SK-N-SH treated with all-trans-retinoic acid at 6 μM for 48 hours (cell line): Measurements from ENCODE around the gene SMG7.

ENCODE experiments used
- ATAC-seq: fragments of 200-7000 bp; cut with Tn5 transposase; 3 replicates; pipeline ENCODE4 v1.9.1; 2020; ENCODE audit warnings: mild to moderate bottlenecking, moderate library complexity
- ARNTL ChIP-seq: fragments of 450-650 bp; formaldehyde crosslinking; IDR thresholded peaks from 2 replicates; pipeline ENCODE4 v1.5.0; 2020; ENCODE audit warnings: low read depth, mild to moderate bottlenecking, moderate library complexity, borderline replicate concordance
- BACH2 ChIP-seq: fragments of 250-450 bp; sonication (Bioruptor Pico); IDR thresholded peaks from 2 replicates; pipeline ENCODE4 v1.9.0; 2021; ENCODE audit warnings: mild to moderate bottlenecking, borderline replicate concordance
- CREB5 ChIP-seq: fragments of 250-450 bp; sonication (Bioruptor Pico); IDR thresholded peaks from 2 replicates; pipeline ENCODE4 v1.5.1; 2020; ENCODE audit warnings: low read depth, mild to moderate bottlenecking, moderate library complexity
- CSDC2 ChIP-seq: fragments of 250-450 bp; sonication (Bioruptor Pico); IDR thresholded peaks from 2 replicates; pipeline ENCODE4 v1.5.0; 2020; ENCODE audit warnings: mild to moderate bottlenecking, moderate library complexity
- ESRRG ChIP-seq: fragments of 250-450 bp; sonication (Bioruptor Pico); IDR thresholded peaks from 2 replicates; pipeline ENCODE4 v1.6.1; 2021; ENCODE audit warnings: mild to moderate bottlenecking
- GLIS3 ChIP-seq: fragments of 250-450 bp; sonication (Bioruptor Pico); IDR thresholded peaks from 2 replicates; pipeline ENCODE4 v1.5.0; 2020; ENCODE audit warnings: mild to moderate bottlenecking, moderate library complexity
- ISL1 ChIP-seq: fragments of 250-450 bp; sonication (Bioruptor Pico); IDR thresholded peaks from 2 replicates; pipeline ENCODE4 v2.1.2; 2022; ENCODE audit warnings: mild to moderate bottlenecking, moderate library complexity
- OSR1 ChIP-seq: fragments of 250-450 bp; sonication (Bioruptor Pico); IDR thresholded peaks from 2 replicates; pipeline ENCODE4 v1.8.0; 2022; ENCODE audit warnings: moderate library complexity, mild to moderate bottlenecking, inconsistent platforms
- PATZ1 ChIP-seq: fragments of 250-450 bp; sonication (Bioruptor Pico); IDR thresholded peaks from 2 replicates; pipeline ENCODE4 v1.8.0; 2020; ENCODE audit warnings: mild to moderate bottlenecking, moderate library complexity, borderline replicate concordance
- PPARA ChIP-seq: fragments of 250-450 bp; sonication (Bioruptor Pico); IDR thresholded peaks from 2 replicates; pipeline ENCODE4 v1.5.0; 2020; ENCODE audit warnings: mild to moderate bottlenecking, borderline replicate concordance
- RARB ChIP-seq: fragments of 250-450 bp; sonication (Bioruptor Pico); IDR thresholded peaks from 2 replicates; pipeline ENCODE4 v1.8.0; 2021; ENCODE audit warnings: mild to moderate bottlenecking, moderate library complexity
- TCF4 ChIP-seq: fragments of 250-450 bp; sonication (Bioruptor Pico); IDR thresholded peaks from 2 replicates; pipeline ENCODE4 v1.8.0; 2021; ENCODE audit warnings: mild to moderate bottlenecking, moderate library complexity, borderline replicate concordance
- TSHZ2 ChIP-seq: fragments of 250-450 bp; sonication (Bioruptor Pico); IDR thresholded peaks from 2 replicates; pipeline ENCODE4 v1.5.0; 2020; ENCODE audit warnings: mild to moderate bottlenecking, moderate library complexity
- ZC3H10 ChIP-seq: fragments of 250-450 bp; sonication (Bioruptor Pico); IDR thresholded peaks from 2 replicates; pipeline ENCODE4 v1.5.1; 2021; ENCODE audit warnings: mild to moderate bottlenecking, moderate library complexity
- ZFP30 ChIP-seq: fragments of 450-650 bp; formaldehyde crosslinking; IDR thresholded peaks from 2 replicates; pipeline ENCODE4 v1.5.0; 2022; ENCODE audit warnings: mild to moderate bottlenecking, moderate library complexity
- ZNF565 ChIP-seq: fragments of 450-650 bp; formaldehyde crosslinking; conservative IDR thresholded peaks from 2 replicates; pipeline ENCODE4 v1.5.0; 2020; ENCODE audit warnings: low read depth, mild to moderate bottlenecking, moderate library complexity
- ZNF8 ChIP-seq: fragments of 450-650 bp; formaldehyde crosslinking; IDR thresholded peaks from 2 replicates; pipeline ENCODE4 v1.5.0; 2020; ENCODE audit warnings: mild to moderate bottlenecking, moderate library complexity
- TF ChIP-seq, protein P1 (sequence below): fragments of 250-450 bp; sonication (Bioruptor Pico); IDR thresholded peaks from 2 replicates; pipeline ENCODE4 v1.5.1; 2021; ENCODE audit warnings: mild to moderate bottlenecking, moderate library complexity
- TF ChIP-seq, protein P2 (sequence below): fragments of 250-450 bp; sonication (Bioruptor Pico); IDR thresholded peaks from 2 replicates; pipeline ENCODE4 v1.8.0; 2021; ENCODE audit warnings: low read depth, mild to moderate bottlenecking, moderate library complexity, borderline replicate concordance

The SMG7 gene

GRCh38 chr1:183548116-183548515, 75.8 kb downstream of the SMG7 start:
- no peak for ATAC-seq
- TF ChIP-seq ZNF565 (CRISPR knock-in tag), result no peak
- no peak for TF ChIP-seq PATZ1 (CRISPR knock-in tag)
- TF ChIP-seq ZFP30 (CRISPR knock-in tag), result no peak
- no peak for TF ChIP-seq CSDC2 (CRISPR knock-in tag)

- TF ChIP-seq ESRRG (no peak), ARNTL (no peak), ZFP30 (CRISPR knock-in tag) (no peak), OSR1 (CRISPR knock-in tag) (no peak), GLIS3 (no peak), PATZ1 (CRISPR knock-in tag) (no peak), RARB (CRISPR knock-in tag) (no peak), ZC3H10 (no peak), CREB5 (CRISPR knock-in tag) (no peak), BACH2 (CRISPR knock-in tag) (no peak), TSHZ2 (CRISPR knock-in tag) (no peak), PPARA (CRISPR knock-in tag) (no peak)
- TF ChIP-seq, protein P1, sequence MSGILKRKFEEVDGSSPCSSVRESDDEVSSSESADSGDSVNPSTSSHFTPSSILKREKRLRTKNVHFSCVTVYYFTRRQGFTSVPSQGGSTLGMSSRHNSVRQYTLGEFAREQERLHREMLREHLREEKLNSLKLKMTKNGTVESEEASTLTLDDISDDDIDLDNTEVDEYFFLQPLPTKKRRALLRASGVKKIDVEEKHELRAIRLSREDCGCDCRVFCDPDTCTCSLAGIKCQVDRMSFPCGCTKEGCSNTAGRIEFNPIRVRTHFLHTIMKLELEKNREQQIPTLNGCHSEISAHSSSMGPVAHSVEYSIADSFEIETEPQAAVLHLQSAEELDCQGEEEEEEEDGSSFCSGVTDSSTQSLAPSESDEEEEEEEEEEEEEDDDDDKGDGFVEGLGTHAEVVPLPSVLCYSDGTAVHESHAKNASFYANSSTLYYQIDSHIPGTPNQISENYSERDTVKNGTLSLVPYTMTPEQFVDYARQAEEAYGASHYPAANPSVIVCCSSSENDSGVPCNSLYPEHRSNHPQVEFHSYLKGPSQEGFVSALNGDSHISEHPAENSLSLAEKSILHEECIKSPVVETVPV (CRISPR knock-in tag), result no peak
- TF ChIP-seq, protein P2, sequence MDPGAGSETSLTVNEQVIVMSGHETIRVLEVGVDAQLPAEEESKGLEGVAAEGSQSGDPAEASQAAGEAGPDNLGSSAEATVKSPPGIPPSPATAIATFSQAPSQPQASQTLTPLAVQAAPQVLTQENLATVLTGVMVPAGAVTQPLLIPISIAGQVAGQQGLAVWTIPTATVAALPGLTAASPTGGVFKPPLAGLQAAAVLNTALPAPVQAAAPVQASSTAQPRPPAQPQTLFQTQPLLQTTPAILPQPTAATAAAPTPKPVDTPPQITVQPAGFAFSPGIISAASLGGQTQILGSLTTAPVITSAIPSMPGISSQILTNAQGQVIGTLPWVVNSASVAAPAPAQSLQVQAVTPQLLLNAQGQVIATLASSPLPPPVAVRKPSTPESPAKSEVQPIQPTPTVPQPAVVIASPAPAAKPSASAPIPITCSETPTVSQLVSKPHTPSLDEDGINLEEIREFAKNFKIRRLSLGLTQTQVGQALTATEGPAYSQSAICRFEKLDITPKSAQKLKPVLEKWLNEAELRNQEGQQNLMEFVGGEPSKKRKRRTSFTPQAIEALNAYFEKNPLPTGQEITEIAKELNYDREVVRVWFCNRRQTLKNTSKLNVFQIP (CRISPR knock-in tag), result no peak
- no peak for ATAC-seq
Measured at GRCh38 chr1:183550915-183551314, 78.6 kb downstream of the SMG7 start.

GRCh38 chr1:183551924-183552323, 79.6 kb downstream of the SMG7 start:
- no peak for ATAC-seq
- TF ChIP-seq ZNF565 (CRISPR knock-in tag), result no peak
- TF ChIP-seq, protein P1 (CRISPR knock-in tag), result no peak
- TF ChIP-seq ISL1 (CRISPR knock-in tag), result no peak
- TF ChIP-seq ZNF8 (CRISPR knock-in tag), result no peak
- TF ChIP-seq TCF4, result no peak
- TF ChIP-seq OSR1 (CRISPR knock-in tag), result no peak
- no peak for TF ChIP-seq BACH2 (CRISPR knock-in tag)
- no peak for TF ChIP-seq ZFP30 (CRISPR knock-in tag)
- TF ChIP-seq TSHZ2 (CRISPR knock-in tag), result no peak
- TF ChIP-seq, protein P2 (CRISPR knock-in tag), result no peak
